ENCODE measurements around the gene ISCA2. TPM values are rescaled to one million over a fixed set of nuclear protein-coding genes. Genes with fewer than 3 reads are reported as not detected.

Gene ISCA2
- total RNA-seq, 1 donor from 2014 or later, result 21.4 TPM

GRCh38 chr14:74459289-74459946, 34.1 kb upstream of the ISCA2 start:
- DNase-seq (no peak), ATAC-seq (peak; percentile 71)
- no peaks in the 10 kb centered on the region for H3K9me3 ChIP-seq
- no peak overlapping the region for H3K4me3 ChIP-seq
- TF ChIP-seq CTCF (IDR thresholded peaks at IDR 0.05), result peak; percentile 48
- H3K27me3 ChIP-seq, result no peaks in the 10 kb centered on the region
- intact Hi-C loops (cut with DNase I), result no loop called here
- H3K27ac ChIP-seq, result no peak overlapping the region
- peaks cover under 1% of the 10 kb centered on the region for H3K4me1 ChIP-seq
- H3K36me3 ChIP-seq, result no peaks in the 10 kb centered on the region

GRCh38 chr14:74459976-74460375, 33.6 kb upstream of the ISCA2 start:
- Histone ChIP-seq H3K4me1 (no peaks in the 10 kb centered on the region), H3K4me3 (no peak overlapping the region), H3K27me3 (no peaks in the 10 kb centered on the region), H3K27ac (no peak overlapping the region), H3K9me3 (no peaks in the 10 kb centered on the region), H3K36me3 (no peaks in the 10 kb centered on the region)
- intact Hi-C loops (cut with DNase I), result no loop called here
- no peak for ATAC-seq
- no peak for TF ChIP-seq CTCF (IDR thresholded peaks at IDR 0.05)
- no peak for DNase-seq

- intact Hi-C loops (cut with DNase I), result no loop called here
Observed at GRCh38 chr14:74462993-74463392, 30.6 kb upstream of the ISCA2 start.

GRCh38 chr14:74463697-74464096, 29.9 kb upstream of the ISCA2 start:
- TF ChIP-seq CTCF (IDR thresholded peaks at IDR 0.05), result no peak
- Histone ChIP-seq H3K4me1 (no peaks in the 10 kb centered on the region), H3K9me3 (no peaks in the 10 kb centered on the region), H3K27ac (no peak overlapping the region), H3K36me3 (no peaks in the 10 kb centered on the region), H3K27me3 (no peaks in the 10 kb centered on the region), H3K4me3 (no peak overlapping the region)
- intact Hi-C loops (cut with DNase I), result no loop called here
- DNase-seq (no peak), ATAC-seq (no peak)

More at GRCh38 chr14:74462993-74463392, 30.6 kb upstream of the ISCA2 start:
- no peak for TF ChIP-seq CTCF (IDR thresholded peaks at IDR 0.05)
- Histone ChIP-seq H3K27ac (no peak overlapping the region), H3K9me3 (no peaks in the 10 kb centered on the region), H3K27me3 (no peaks in the 10 kb centered on the region), H3K4me3 (no peak overlapping the region), H3K36me3 (no peaks in the 10 kb centered on the region), H3K4me1 (no peaks in the 10 kb centered on the region)
- peak; percentile 72 for ATAC-seq
- DNase-seq, result no peak

- H3K4me1 ChIP-seq, result peaks cover 1% of the 10 kb centered on the region
- no peak for TF ChIP-seq CTCF (IDR thresholded peaks at IDR 0.05)
- H3K36me3 ChIP-seq, result no peaks in the 10 kb centered on the region
- ATAC-seq (no peak), DNase-seq (no peak)
- H3K27ac ChIP-seq, result no peak overlapping the region
- no peaks in the 10 kb centered on the region for H3K27me3 ChIP-seq
- H3K9me3 ChIP-seq, result no peaks in the 10 kb centered on the region
- no peak overlapping the region for H3K4me3 ChIP-seq
- intact Hi-C loops (cut with DNase I), result no loop called here
Observed at GRCh38 chr14:74464785-74465184, 28.8 kb upstream of the ISCA2 start.

GRCh38 chr14:74465335-74465734, 28.2 kb upstream of the ISCA2 start:
- Histone ChIP-seq H3K4me3 (no peak overlapping the region), H3K27ac (no peak overlapping the region)
- ATAC-seq, result no peak

More at GRCh38 chr14:74465335-74465734, 28.2 kb upstream of the ISCA2 start:
- no peak for DNase-seq
- intact Hi-C loops (cut with DNase I), result no loop called here
- Histone ChIP-seq H3K36me3 (no peaks in the 10 kb centered on the region), H3K4me1 (peaks cover 7% of the 10 kb centered on the region), H3K27me3 (no peaks in the 10 kb centered on the region), H3K9me3 (no peaks in the 10 kb centered on the region)
- no peak for TF ChIP-seq CTCF (IDR thresholded peaks at IDR 0.05)

Data from upper lobe of right lung (tissue), 1 donor.